Left kidney (tissue), 2 donors: ENCODE results near the gene NCKAP5. TPM values are rescaled to one million over a fixed set of nuclear protein-coding genes. Genes with fewer than 3 reads are reported as not detected.

Source experiments
- DNase-seq: peaks from one replicate; pipeline ENCODE4 v3.0.0-alpha.2; 2013
- polyA plus RNA-seq: library from polyadenylated mRNA; unstranded; fragments of 120-200 nt; gene quantifications from one replicate; pipeline ENCODE4 v1.2.1, GENCODE V29; 2013; ENCODE audit not compliant: insufficient read length

The NCKAP5 gene
- polyA plus RNA-seq, 1 donor = 10.1 TPM

- no peak for DNase-seq
These were observed 626.8 kb downstream of the NCKAP5 start for GRCh38 chr2:132941296-132942020.

DNA sequence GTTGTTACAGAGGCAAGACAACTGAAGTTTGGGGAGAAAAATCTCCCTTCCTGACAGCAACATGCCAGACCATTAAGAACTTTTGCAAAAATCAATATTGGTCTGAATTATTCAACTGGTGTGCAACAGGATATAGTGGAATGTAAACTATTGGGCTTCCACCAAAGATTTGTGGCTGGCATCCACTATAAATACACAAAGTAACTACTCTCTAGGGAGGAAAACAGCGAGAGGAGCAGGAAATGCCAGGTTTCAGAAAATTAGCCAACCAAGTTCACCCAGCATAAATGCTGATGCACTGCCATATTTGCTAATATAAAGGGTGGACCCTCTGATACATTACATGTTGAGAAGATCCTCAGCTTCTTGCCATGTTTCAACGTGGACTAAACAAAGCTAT lies 630.6 kb downstream of the NCKAP5 start:
- no peak for DNase-seq

- no peak for DNase-seq
These were observed 631.5 kb downstream of the NCKAP5 start for GRCh38 chr2:132936791-132937190.

DNA sequence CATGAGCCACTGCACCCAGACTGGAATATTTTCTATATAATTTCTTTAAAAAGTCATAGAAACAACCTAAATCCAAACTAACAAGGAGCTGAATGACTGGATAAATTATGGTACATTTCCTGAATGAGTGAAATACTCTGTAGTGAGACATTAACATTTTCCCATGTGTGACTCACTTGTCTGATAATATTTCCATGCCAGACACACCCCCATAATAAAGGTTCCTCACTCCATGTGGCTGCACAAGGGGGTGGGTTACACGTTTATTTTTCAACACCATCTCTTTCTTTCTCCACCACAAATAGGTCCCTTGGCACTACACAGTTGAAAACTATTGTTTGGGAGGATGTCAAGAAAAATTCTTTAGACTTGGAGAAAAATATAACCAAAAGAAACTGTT lies 632.0 kb downstream of the NCKAP5 start:
- DNase-seq = no peak

DNA sequence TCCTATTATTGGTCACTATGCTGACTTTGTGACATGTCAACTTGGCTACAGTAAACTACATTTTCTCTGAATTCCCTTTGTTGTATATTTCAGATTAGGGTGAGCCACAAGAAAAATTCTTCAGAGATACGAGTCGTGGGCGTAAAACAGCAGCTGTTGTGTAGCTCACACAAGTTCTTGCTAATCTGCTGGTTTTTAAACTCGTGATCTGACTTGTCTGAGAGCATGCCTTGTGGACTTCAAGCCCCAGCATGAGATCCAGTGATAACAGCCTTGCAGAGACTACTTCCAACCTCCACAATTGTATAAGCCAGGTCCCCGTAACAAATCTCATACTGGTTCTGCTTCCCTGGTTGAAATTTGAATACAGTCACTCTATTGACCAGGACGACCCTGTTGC lies 638.5 kb downstream of the NCKAP5 start:
- no peak for DNase-seq

- no peak for DNase-seq
These were observed 644.5 kb downstream of the NCKAP5 start for GRCh38 chr2:132923787-132924186.

DNA sequence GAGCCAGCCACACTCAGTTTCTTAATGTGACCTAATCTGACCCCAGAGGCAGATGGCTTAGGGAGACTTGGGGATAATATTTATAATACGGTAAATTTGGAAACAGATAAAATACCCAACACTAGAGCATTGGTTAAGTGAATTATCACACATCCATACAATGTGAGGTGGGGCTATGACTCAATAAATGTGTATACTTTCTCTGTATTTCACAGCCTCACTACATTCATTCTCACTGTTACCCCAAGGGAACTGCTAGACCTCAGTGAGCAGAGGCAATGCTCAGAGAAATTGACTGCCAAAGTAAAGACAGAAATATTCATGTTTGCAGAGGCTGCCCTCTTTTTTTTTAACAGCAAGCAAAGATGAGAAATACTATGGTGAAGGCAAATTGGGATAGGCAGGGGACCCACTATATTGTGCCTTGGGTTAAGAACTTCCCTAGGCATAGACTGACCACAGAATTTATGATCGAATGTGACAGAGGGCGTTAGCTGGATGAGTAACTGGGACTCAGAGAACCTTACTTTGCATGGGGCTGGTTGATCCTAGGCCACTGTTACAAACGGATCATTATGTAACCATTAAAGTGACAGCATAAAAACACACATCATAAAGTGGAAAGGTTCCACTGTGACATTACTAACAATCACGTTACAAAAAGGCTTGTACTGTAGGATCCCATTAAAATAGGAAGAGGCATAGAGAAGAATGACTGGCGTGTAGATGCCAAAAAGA lies 652.3 kb downstream of the NCKAP5 start:
- DNase-seq = no peak

GRCh38 chr2:132911726-132912724 lies 656.2 kb downstream of the NCKAP5 start:
- peak; percentile 72 for DNase-seq

GRCh38 chr2:132910432-132910831 lies 657.8 kb downstream of the NCKAP5 start:
- no peak for DNase-seq

DNA sequence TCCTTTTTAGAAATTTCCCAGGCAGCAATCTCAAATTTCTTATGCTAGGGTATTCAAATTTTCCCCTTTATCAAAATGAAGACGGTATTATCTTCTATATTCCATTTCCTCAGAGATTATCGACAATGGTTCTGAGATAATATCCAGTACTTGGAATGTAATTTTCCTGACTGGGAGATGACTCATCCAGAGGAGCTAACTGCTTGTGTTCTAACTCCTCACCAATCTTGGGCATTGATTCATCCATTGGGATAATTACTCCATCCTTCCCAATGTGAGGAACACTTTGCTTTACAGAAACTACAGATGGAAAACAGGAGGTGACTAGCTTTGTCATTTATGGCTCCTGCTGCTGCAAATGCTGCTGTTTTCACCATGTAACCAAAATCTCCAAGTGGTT lies 658.8 kb downstream of the NCKAP5 start:
- DNase-seq = no peak

GRCh38 chr2:132904142-132904842 lies 664.0 kb downstream of the NCKAP5 start:
- DNase-seq = no peak

DNA sequence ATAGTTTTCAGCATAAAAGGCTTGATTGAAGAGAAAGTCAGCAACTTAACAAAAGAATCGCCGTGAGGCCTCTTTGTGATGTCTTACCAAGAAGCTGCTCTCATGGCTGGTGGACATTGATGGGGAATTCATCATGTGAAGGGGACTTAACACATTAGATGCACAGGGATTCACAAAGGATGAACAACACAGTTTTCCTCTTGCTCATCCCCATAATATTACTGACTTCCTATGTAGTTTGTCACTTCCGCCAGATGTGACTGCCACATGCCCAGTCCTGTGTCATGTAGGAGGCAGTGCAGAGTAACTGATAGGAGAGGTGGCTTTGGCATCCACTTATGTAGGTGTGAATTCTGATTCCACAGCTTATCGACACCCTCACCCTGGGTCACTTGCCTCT lies 665.6 kb downstream of the NCKAP5 start:
- DNase-seq = no peak

- DNase-seq = no peak
These were observed 666.6 kb downstream of the NCKAP5 start for GRCh38 chr2:132901661-132902060.

GRCh38 chr2:132897111-132897510 lies 671.2 kb downstream of the NCKAP5 start:
- DNase-seq = no peak

- DNase-seq = no peak
These were observed 672.2 kb downstream of the NCKAP5 start for GRCh38 chr2:132896073-132896472.

DNA sequence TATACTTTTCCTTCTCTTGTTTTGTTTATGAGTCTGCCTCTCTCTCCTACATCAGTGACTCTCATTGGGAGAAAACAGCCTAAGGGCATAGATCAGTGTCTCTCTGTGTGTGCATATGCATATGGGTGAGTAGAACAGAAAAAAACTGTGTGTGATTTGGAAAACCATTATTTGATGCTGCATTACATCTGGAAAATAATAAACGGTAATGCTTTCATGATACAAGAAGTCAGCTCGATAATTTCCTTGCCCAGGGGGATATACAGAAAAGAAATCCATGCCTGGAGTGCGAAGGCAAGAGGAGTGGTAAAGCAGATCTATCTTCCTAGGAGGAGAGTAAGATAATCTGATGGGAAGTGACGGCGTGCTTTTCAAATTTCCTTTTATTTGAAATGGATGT lies 676.8 kb downstream of the NCKAP5 start:
- DNase-seq = no peak

- no peak for DNase-seq
These were observed 681.7 kb downstream of the NCKAP5 start for GRCh38 chr2:132886574-132886973.

DNA sequence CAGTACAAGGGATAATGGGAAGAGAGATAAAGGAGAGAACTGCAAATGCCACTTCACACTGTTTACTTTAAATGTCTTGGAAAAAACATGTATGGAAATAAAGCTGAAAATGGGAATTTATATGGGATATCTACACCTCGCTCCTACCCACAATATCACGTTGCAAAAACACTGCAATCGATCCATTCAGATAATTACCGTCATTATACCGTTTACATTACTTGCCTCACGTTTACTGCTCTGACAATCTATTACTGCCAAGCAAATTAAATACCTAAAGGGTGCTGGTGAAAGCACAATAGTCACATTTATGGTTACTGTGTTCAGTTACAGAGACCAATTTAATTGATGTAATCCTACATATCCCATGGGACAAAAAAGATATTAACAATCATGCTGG lies 683.6 kb downstream of the NCKAP5 start:
- no peak for DNase-seq

DNA sequence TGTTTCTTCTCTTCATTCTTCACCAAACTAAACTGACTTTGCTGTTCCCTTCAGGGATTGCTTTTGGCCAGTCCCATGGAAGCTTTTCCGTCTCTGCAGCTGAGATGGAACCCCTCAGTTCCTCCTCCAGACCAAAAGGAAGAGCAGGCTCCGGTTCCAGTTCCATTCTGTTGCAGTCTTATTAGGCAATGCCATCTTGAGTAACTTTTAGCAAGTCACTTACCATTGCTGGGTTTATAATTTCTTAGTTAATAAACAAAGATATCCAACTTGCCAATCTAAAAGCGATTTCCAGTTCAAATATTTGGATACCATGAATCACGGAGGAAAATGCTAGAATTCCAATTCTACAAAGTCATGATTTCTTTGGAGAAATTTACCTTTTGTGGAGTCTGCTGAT lies 684.0 kb downstream of the NCKAP5 start:
- no peak for DNase-seq

- no peak for DNase-seq
These were observed 684.8 kb downstream of the NCKAP5 start for GRCh38 chr2:132883430-132883829.

GRCh38 chr2:132881546-132881945 lies 686.7 kb downstream of the NCKAP5 start:
- DNase-seq = no peak

DNA sequence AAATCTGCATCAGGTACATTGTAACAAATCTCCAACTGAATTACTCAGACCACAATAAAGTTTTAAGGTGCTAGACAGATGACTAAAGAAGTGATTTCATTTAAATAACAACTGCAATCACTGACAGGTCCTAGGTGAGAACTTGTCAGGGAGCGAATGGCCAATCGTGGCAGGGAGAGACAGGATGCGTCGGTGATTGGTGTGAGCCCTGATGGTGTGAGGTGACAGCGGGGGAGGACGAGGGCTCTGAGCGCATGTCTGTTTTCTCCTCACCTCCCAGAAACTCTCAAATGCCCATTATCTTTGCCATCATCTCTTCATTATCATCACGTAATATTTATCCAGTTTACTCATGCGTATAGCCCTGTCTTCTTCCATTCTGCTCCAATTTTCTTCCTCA lies 690.3 kb downstream of the NCKAP5 start:
- DNase-seq = no peak
